WI38 (cell line): ENCODE results near the gene THEMIS.
"Not testable (repeated sequence)": the region's sequence is repeated elsewhere in the genome, so short reads cannot be mapped to it uniquely, and the experiment has no call there.

Source experiments
- H3K4me3 ChIP-seq: 2 replicates; pipeline ENCODE4 v1.5.1; 2011; ENCODE audit warnings: low read depth, mild to moderate bottlenecking, control low read depth, low read length
- CTCF ChIP-seq: IDR thresholded peaks from 2 replicates; pipeline ENCODE4 v1.5.1; 2012; ENCODE audit warnings: low read depth, mild to moderate bottlenecking, control low read depth, low read length

The THEMIS gene

GRCh38 chr6:127891731-127892326 lies 9.0 kb downstream of the THEMIS start:
- no peak for TF ChIP-seq CTCF
- no peak overlapping the region for H3K4me3 ChIP-seq

GRCh38 chr6:127886603-127887002 lies 14.3 kb downstream of the THEMIS start:
- TF ChIP-seq CTCF: no peak
- no peak overlapping the region for H3K4me3 ChIP-seq

GRCh38 chr6:127884134-127884533 lies 16.7 kb downstream of the THEMIS start:
- TF ChIP-seq CTCF: no peak
- no peak overlapping the region for H3K4me3 ChIP-seq

GRCh38 chr6:127881949-127882348 lies 18.9 kb downstream of the THEMIS start:
- H3K4me3 ChIP-seq: not testable (repeated sequence)

GRCh38 chr6:127880429-127880828 lies 20.4 kb downstream of the THEMIS start:
- no peak overlapping the region for H3K4me3 ChIP-seq
- no peak for TF ChIP-seq CTCF

GRCh38 chr6:127879685-127880084 lies 21.2 kb downstream of the THEMIS start:
- no peak for TF ChIP-seq CTCF
- no peak overlapping the region for H3K4me3 ChIP-seq

GRCh38 chr6:127878115-127878514 lies 22.7 kb downstream of the THEMIS start:
- no peak overlapping the region for H3K4me3 ChIP-seq
- no peak for TF ChIP-seq CTCF

GRCh38 chr6:127877231-127877630 lies 23.6 kb downstream of the THEMIS start:
- H3K4me3 ChIP-seq: no peak overlapping the region
- TF ChIP-seq CTCF: no peak
